ENCODE measurements around the gene DDX4. TPM values are rescaled to one million over a fixed set of nuclear protein-coding genes. Genes with fewer than 3 reads are reported as not detected.

Gene DDX4
- total RNA-seq, 1 experiment from 2014 or later, result not detected

DNA sequence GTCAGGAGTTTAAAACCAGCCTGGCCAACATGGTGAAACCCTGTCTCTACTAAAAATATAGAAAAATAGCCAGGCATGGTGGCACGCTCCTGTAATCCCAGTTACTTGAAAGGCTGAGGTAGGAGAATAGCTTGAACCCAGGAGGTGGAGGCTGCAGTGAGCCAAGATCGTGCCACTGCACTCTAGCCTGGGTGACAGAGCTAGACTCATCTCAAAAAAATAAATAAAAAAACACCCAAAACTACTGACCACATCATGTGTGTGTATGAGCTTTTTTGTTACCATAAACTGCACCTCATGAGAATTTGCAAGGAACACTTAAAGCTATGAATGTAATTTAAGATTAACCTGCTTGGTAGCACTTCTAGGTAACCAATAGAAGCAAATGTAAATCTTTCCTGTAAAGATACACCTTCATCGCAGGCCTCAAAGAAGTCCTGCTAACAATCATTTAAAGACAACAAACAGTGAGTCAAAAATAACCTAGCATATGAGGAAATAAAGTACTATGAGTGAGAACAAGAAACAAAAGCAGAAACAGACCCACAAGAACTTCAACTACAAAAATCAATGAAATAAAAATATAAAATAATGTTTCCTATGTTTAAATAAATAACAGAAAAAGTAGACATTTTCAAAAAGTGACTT is 38.7 kb upstream of the DDX4 start:
- no peaks in the 10 kb centered on the region for H4K20me1 ChIP-seq (ENCODE audit: low read length)
- H3K27me3 ChIP-seq (ENCODE audit: low read length), result no peaks in the 10 kb centered on the region
- no peak overlapping the region for H3K4me2 ChIP-seq (ENCODE audit: low read length)
- ATAC-seq (no peak), DNase-seq (no peak)
- intact Hi-C loops (cut with micrococcal nuclease), result no loop called here
- no peaks in the 10 kb centered on the region for H3K36me3 ChIP-seq (ENCODE audit: low read depth, low read length)
- TF ChIP-seq EZH2phosphoT487 (IDR thresholded peaks at IDR 0.05; ENCODE audit: borderline replicate concordance, low read length) (no peak), EZH2 (IDR thresholded peaks at IDR 0.05; ENCODE audit: low read length, unreplicated experiment) (no peak)
- TF ChIP-seq, protein P1, sequence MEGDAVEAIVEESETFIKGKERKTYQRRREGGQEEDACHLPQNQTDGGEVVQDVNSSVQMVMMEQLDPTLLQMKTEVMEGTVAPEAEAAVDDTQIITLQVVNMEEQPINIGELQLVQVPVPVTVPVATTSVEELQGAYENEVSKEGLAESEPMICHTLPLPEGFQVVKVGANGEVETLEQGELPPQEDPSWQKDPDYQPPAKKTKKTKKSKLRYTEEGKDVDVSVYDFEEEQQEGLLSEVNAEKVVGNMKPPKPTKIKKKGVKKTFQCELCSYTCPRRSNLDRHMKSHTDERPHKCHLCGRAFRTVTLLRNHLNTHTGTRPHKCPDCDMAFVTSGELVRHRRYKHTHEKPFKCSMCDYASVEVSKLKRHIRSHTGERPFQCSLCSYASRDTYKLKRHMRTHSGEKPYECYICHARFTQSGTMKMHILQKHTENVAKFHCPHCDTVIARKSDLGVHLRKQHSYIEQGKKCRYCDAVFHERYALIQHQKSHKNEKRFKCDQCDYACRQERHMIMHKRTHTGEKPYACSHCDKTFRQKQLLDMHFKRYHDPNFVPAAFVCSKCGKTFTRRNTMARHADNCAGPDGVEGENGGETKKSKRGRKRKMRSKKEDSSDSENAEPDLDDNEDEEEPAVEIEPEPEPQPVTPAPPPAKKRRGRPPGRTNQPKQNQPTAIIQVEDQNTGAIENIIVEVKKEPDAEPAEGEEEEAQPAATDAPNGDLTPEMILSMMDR (conservative IDR thresholded peaks at IDR 0.05; ENCODE audit: low read depth, low read length), result no peak
- H3K9me2 ChIP-seq (replicated peaks; ENCODE audit: low read length), result no peaks in the 10 kb centered on the region
- CTCF ChIA-PET, result interaction anchor here (0.5 kb wide), 1 partner anchor 170 kb away, joined by 3 read pairs; no protein-coding TSS in a partner anchor
- no peak overlapping the region for H3K9ac ChIP-seq (ENCODE audit: low read length)
- H3K79me2 ChIP-seq (ENCODE audit: low read length), result no peaks in the 10 kb centered on the region
- no peak overlapping the region for H3K27ac ChIP-seq (ENCODE audit: low read length)
- no peaks in the 10 kb centered on the region for H3K4me1 ChIP-seq (ENCODE audit: insufficient read depth, low read length)
- POLR2A ChIA-PET (ENCODE audit: unreplicated experiment), result no interaction called here
- no peak overlapping the region for H3K4me3 ChIP-seq (ENCODE audit: low read length)
- no peak overlapping the region for H2AFZ ChIP-seq (ENCODE audit: low read length)
- no TSS peak for BruUV-seq (replicated peaks)
- no peaks in the 10 kb centered on the region for H3F3A ChIP-seq (ENCODE audit: low read length, unreplicated experiment)
- no peaks in the 10 kb centered on the region for H3K9me3 ChIP-seq (ENCODE audit: low read length)

DNA sequence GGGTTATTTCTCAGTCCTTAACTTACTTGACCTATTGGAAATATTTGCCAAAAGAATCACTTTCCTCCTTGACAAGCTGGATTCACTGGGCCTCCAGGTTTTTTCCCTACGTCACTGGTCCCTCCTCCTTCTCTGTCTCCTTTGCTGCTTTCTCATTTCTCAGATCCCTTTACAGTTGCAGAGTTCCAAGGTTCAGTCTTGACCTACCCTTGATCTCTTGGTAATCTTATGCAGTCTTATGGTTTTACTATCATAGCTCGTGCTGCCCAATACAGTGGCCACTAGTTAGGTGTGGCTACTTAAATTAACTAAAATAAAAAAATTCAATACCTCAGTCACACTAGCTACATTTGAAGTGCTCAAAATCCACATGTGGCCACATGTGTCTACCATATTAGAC is 37.1 kb upstream of the DDX4 start:
- POLR2A ChIA-PET (ENCODE audit: unreplicated experiment), result no interaction called here
- intact Hi-C loops (cut with micrococcal nuclease), result no loop called here
- TF ChIP-seq EZH2 (IDR thresholded peaks at IDR 0.05; ENCODE audit: low read length, unreplicated experiment) (no peak), EZH2phosphoT487 (IDR thresholded peaks at IDR 0.05; ENCODE audit: borderline replicate concordance, low read length) (no peak)
- TF ChIP-seq, protein P1 (conservative IDR thresholded peaks at IDR 0.05; ENCODE audit: low read depth, low read length), result no peak
- no peaks in the 10 kb centered on the region for H3K4me1 ChIP-seq (ENCODE audit: insufficient read depth, low read length)
- H3F3A ChIP-seq (ENCODE audit: low read length, unreplicated experiment), result no peaks in the 10 kb centered on the region
- no peaks in the 10 kb centered on the region for H3K27me3 ChIP-seq (ENCODE audit: low read length)
- CTCF ChIA-PET, result interaction anchor here (0.5 kb wide), 1 partner anchor 153 kb away, joined by 4 read pairs; no protein-coding TSS in a partner anchor
- no peak for ATAC-seq
- BruUV-seq (replicated peaks), result no TSS peak
- no peak overlapping the region for H3K4me3 ChIP-seq (ENCODE audit: low read length)
- H4K20me1 ChIP-seq (ENCODE audit: low read length), result no peaks in the 10 kb centered on the region
- no peak overlapping the region for H3K9ac ChIP-seq (ENCODE audit: low read length)
- no peak overlapping the region for H3K27ac ChIP-seq (ENCODE audit: low read length)
- H3K4me2 ChIP-seq (ENCODE audit: low read length), result no peak overlapping the region
- no peaks in the 10 kb centered on the region for H3K79me2 ChIP-seq (ENCODE audit: low read length)
- H2AFZ ChIP-seq (ENCODE audit: low read length), result no peak overlapping the region
- H3K9me2 ChIP-seq (replicated peaks; ENCODE audit: low read length), result no peaks in the 10 kb centered on the region
- no peaks in the 10 kb centered on the region for H3K9me3 ChIP-seq (ENCODE audit: low read length)
- no peaks in the 10 kb centered on the region for H3K36me3 ChIP-seq (ENCODE audit: low read depth, low read length)
- DNase-seq, result no peak

DNA sequence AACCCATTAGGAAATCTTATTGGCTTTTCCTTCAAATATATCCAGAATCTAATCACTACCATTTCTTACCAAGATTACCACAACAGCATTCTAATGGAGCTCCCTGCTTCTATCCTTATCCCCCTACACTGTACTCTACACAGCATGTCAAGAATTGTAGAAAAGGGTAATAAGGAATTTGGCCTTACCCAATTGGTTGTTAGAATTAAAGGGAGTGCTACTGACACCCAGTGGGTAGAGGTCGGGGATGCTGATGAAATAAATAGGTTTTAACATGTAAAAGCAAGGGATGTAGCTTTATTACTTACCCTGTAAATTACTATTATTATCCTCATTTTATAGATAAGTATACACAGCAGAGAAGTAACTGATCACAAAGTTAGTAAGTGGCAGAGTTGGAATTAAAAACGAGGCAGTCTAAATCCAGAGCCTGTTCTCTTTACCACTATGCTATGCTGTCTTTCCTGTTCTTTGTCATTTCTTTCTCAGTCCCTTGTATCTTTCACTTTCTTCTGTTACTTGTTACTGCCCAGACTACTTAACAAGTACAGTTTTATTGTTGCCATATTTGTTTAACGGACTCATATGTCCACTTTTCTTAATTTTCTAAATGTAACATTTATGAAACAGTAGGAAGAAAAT is 36.3 kb upstream of the DDX4 start:
- Histone ChIP-seq H4K20me1 (ENCODE audit: low read length) (no peaks in the 10 kb centered on the region), H3K27me3 (ENCODE audit: low read length) (no peaks in the 10 kb centered on the region), H3K27ac (ENCODE audit: low read length) (no peak overlapping the region), H3K9ac (ENCODE audit: low read length) (no peak overlapping the region), H3K9me2 (replicated peaks; ENCODE audit: low read length) (no peaks in the 10 kb centered on the region), H3K9me3 (ENCODE audit: low read length) (no peaks in the 10 kb centered on the region), H3F3A (ENCODE audit: low read length, unreplicated experiment) (no peaks in the 10 kb centered on the region), H3K4me1 (ENCODE audit: insufficient read depth, low read length) (no peaks in the 10 kb centered on the region), H2AFZ (ENCODE audit: low read length) (no peak overlapping the region), H3K36me3 (ENCODE audit: low read depth, low read length) (no peaks in the 10 kb centered on the region), H3K4me2 (ENCODE audit: low read length) (no peak overlapping the region), H3K79me2 (ENCODE audit: low read length) (peaks cover 3% of the 10 kb centered on the region; the same call in 1 of the 2 replicates), H3K4me3 (ENCODE audit: low read length) (no peak overlapping the region)
- BruUV-seq (replicated peaks), result no TSS peak
- ATAC-seq, result no peak
- DNase-seq, result no peak
- intact Hi-C loops (cut with micrococcal nuclease), result no loop called here
- ChIA-PET POLR2A (ENCODE audit: unreplicated experiment) (no interaction called here), CTCF (interaction anchor here (0.5 kb wide), 1 partner anchor 154 kb away, joined by 4 read pairs; no protein-coding TSS in a partner anchor)
- TF ChIP-seq EZH2 (IDR thresholded peaks at IDR 0.05; ENCODE audit: low read length, unreplicated experiment), result no peak
- TF ChIP-seq EZH2phosphoT487 (IDR thresholded peaks at IDR 0.05; ENCODE audit: borderline replicate concordance, low read length), result no peak
- TF ChIP-seq, protein P1 (conservative IDR thresholded peaks at IDR 0.05; ENCODE audit: low read depth, low read length), result no peak

Measured in PC-3 (cell line).